Panc1 (cell line): ENCODE data around the gene PTPN18.

Experiments used
- TF ChIP-seq, protein P1 (sequence below): fragments of 450-650 bp; IDR thresholded peaks from 2 replicates; pipeline ENCODE4 v1.5.1; 2017; ENCODE audit warnings: mild to moderate bottlenecking
- TF ChIP-seq, protein P2 (sequence below), 2 experiments: IDR thresholded peaks; 2 replicates each; pipeline ENCODE4 v1.6.1; 2011 to 2012; ENCODE audit warnings: low read depth in 2 of 2, control low read depth in 1 of 2, low read length in 1 of 2, mild to moderate bottlenecking in 1 of 2, moderate library complexity in 1 of 2; ENCODE audit not compliant: insufficient read depth in 1 of 2

GRCh38 chr2:130380096-130380934 lies 24.5 kb downstream of the PTPN18 start:
- TF ChIP-seq, protein P1, sequence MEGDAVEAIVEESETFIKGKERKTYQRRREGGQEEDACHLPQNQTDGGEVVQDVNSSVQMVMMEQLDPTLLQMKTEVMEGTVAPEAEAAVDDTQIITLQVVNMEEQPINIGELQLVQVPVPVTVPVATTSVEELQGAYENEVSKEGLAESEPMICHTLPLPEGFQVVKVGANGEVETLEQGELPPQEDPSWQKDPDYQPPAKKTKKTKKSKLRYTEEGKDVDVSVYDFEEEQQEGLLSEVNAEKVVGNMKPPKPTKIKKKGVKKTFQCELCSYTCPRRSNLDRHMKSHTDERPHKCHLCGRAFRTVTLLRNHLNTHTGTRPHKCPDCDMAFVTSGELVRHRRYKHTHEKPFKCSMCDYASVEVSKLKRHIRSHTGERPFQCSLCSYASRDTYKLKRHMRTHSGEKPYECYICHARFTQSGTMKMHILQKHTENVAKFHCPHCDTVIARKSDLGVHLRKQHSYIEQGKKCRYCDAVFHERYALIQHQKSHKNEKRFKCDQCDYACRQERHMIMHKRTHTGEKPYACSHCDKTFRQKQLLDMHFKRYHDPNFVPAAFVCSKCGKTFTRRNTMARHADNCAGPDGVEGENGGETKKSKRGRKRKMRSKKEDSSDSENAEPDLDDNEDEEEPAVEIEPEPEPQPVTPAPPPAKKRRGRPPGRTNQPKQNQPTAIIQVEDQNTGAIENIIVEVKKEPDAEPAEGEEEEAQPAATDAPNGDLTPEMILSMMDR = no peak
- TF ChIP-seq, protein P2, sequence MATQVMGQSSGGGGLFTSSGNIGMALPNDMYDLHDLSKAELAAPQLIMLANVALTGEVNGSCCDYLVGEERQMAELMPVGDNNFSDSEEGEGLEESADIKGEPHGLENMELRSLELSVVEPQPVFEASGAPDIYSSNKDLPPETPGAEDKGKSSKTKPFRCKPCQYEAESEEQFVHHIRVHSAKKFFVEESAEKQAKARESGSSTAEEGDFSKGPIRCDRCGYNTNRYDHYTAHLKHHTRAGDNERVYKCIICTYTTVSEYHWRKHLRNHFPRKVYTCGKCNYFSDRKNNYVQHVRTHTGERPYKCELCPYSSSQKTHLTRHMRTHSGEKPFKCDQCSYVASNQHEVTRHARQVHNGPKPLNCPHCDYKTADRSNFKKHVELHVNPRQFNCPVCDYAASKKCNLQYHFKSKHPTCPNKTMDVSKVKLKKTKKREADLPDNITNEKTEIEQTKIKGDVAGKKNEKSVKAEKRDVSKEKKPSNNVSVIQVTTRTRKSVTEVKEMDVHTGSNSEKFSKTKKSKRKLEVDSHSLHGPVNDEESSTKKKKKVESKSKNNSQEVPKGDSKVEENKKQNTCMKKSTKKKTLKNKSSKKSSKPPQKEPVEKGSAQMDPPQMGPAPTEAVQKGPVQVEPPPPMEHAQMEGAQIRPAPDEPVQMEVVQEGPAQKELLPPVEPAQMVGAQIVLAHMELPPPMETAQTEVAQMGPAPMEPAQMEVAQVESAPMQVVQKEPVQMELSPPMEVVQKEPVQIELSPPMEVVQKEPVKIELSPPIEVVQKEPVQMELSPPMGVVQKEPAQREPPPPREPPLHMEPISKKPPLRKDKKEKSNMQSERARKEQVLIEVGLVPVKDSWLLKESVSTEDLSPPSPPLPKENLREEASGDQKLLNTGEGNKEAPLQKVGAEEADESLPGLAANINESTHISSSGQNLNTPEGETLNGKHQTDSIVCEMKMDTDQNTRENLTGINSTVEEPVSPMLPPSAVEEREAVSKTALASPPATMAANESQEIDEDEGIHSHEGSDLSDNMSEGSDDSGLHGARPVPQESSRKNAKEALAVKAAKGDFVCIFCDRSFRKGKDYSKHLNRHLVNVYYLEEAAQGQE (IDR thresholded peaks at IDR 0.05; ENCODE audit: insufficient read depth in 1 of 2, low read depth in 2 of 2, low read length in 1 of 2) = no peak
